GM20000 (cell line): ENCODE data around the gene DCST2.

Experiments used
- DNase-seq: peaks from one replicate; pipeline ENCODE4 v3.0.0; 2012; ENCODE audit warnings: low spot score
- CTCF ChIP-seq: IDR thresholded peaks from 2 replicates; pipeline ENCODE4 v1.5.1; 2012; ENCODE audit warnings: mild to moderate bottlenecking, control low read depth; ENCODE audit errors: extremely low read depth, missing control alignments

The DCST2 gene

DNA sequence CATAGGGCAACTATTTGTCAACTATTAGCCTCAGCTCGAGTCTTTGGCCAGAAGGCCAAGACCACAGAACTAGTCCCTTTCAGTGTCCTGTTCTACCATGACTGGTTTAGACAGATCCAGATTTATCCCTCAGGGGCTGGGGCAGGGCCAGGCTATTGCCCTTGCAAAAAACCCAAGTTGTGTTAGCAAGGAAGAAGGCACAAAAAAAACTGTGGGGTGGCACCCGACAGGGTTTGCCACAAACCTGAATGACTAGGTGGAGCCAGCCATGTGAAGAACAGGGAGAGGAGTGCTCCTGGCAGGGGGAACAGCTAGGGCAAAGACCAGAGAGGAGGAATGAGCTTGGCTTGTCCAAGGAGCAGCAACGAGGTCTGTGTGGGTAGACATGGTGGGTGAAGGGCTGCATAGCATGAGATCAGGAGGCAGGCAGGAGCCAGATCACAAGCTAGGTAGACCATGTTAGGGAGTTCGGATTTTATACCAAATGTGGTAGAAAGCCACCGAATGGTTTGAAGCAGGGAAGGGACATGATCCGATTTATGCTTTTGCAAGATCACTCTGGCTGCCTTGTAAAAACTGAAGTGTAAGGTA lies 4.4 kb upstream of the DCST2 start:
- no peak for TF ChIP-seq CTCF
- no peak for DNase-seq

- DNase-seq, result no peak
- no peak for TF ChIP-seq CTCF
Observed at GRCh38 chr1:155037043-155037442, 3.5 kb upstream of the DCST2 start.

GRCh38 chr1:155035936-155036335 lies 2.4 kb upstream of the DCST2 start:
- DNase-seq, result no peak

DNA sequence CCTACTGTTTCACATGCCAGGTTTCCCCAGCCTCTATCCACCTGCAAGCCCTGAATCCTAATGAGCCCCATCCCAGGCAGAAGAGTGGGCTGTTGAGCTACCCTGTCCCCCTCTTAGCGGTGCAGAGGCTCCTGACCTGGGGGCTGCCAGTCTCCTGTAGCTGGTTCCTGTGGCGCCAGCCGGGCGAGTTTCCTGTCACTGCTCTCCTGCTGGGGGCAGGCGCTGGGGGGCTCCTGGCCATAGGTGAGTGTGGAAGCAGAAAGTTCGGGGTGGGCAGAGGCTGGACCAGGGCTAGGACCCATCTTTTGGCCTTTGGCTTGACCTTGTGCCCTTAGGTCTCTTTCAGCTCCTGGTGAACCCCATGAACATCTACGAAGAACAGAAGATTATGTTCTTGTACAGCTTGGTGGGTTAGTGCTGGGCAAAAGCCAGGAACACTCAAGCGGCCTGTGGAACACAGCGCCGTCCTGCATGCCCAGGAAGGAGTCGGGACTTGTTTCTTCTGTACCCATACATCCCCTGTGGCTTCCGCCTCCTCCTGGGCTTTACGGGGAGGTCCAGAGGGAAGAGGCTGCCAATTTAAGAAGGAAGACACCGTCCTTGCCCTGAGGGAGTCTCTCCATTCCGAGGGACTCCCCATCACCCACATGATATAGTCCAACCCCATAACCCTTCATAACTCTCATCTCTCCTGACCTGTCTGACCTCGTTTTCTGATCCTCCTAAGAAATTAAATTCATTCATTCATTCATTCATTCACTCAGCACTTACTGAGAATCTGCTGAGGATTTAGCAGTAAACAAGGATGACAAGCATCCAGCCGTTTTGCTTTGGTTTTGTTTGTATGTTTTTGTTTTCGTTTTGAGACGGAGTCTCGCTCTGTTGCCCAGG lies 982 bp upstream of the DCST2 start:
- DNase-seq, result no peak
- TF ChIP-seq CTCF, result no peak

More at GRCh38 chr1:155035936-155036335, 2.4 kb upstream of the DCST2 start:
- TF ChIP-seq CTCF, result no peak

- no peak for DNase-seq
- no peak for TF ChIP-seq CTCF
Observed at GRCh38 chr1:155032886-155033285, 695 bp downstream of the DCST2 start.

DNA sequence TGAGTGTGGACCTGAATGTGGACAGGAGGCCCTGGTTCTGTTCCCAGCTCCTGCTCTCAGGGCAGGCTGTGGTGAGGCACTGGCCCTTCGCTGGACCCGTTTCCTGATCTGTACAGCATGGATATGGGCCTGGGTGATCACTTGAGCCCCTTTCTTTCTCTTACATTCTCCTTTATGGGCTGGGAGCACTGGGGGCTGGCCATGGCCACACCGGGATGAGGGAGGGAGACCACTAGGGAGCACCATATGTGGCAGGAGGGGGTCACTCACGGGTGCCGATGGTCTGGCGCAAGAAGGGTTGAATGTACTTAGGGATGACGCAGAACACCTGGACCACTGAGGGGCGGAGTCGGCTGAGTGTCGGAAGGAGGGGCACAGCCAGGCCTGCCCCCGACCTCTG lies 2.7 kb downstream of the DCST2 start:
- DNase-seq, result no peak
- TF ChIP-seq CTCF, result no peak

DNA sequence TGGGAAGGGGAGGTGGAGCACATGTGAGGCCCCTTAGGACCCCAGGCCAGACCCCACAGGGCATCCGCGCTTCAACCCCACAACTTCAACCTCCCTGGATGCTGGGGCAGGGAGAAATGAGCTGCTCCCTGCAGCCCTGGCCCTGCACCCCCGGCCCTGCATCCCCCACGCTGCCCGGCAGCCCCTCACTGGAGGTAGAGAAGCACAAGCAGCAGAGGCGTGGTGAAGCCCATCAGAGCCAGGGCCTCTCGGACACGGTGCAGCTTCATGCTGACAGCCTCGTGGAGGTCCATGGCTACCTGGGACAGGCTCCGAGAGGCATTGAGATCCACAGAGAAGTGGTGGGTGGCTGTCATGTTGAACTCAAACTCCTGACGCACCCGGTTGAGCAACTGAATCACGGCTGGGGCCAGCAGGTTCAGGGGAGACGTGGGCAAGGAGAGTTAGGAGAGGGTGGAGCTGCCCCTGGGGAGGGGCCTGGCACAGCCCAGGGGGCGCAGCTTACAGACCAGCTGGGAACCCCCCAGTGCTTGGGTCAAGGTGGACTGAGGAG lies 3.3 kb downstream of the DCST2 start:
- no peak for DNase-seq
- TF ChIP-seq CTCF, result no peak
